Body of pancreas (tissue), 4 donors: ENCODE measurements around the gene TEDC2.

ENCODE experiments used
- POLR2A ChIP-seq, 3 donors: fragments of 450-650 bp; IDR thresholded peaks; one replicate each; pipeline ENCODE4 v1.6.1; 2016; ENCODE audit warnings: antibody characterized with exemption in 3 of 3, mild to moderate bottlenecking in 2 of 3
- TF ChIP-seq, protein P1 (sequence below), 7 experiments: fragments of 450-650 bp in 4 of 7; fragments of 200-600 bp in 3 of 7; sonication (generic) in 3 of 7; IDR thresholded peaks; one replicate each; pipeline ENCODE4 v1.5.1; 2016 to 2019; ENCODE audit warnings: antibody characterized with exemption in 7 of 7

DNA sequence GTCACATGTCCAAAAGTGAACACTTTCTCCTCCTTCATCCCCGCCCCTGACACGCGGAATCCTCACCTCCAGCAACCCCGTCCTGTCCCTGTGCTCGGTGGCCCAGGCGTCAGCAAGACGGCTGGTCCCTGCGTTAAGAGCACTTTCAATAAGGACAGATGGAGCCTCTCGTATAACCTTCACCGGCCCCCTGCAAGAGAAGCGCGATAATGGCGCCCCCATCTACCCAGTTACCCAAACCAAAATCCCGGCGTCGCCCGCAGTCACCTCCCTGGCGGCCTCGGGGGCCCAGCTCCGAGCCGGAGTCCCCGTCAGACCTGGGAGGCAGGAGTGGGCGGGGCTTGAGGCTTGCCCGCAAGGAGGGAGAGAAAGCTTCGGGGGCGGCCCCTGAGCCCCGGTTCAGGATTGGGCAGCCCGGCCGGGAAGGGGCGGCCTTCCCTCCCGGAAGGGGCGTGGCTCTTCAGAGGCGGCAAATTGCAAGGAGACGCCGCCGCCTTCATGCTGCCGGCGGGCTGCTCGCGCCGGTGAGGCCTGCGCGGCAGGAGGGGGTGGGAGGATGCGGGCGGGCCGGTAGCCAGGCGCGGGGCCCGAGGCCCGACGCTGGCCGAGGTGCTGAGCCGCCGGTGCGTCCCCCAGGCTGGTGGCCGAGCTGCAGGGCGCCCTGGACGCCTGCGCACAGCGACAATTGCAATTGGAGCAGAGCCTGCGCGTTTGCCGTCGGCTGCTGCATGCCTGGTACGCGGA is at the start of gene TEDC2:
- TF ChIP-seq, protein P1, sequence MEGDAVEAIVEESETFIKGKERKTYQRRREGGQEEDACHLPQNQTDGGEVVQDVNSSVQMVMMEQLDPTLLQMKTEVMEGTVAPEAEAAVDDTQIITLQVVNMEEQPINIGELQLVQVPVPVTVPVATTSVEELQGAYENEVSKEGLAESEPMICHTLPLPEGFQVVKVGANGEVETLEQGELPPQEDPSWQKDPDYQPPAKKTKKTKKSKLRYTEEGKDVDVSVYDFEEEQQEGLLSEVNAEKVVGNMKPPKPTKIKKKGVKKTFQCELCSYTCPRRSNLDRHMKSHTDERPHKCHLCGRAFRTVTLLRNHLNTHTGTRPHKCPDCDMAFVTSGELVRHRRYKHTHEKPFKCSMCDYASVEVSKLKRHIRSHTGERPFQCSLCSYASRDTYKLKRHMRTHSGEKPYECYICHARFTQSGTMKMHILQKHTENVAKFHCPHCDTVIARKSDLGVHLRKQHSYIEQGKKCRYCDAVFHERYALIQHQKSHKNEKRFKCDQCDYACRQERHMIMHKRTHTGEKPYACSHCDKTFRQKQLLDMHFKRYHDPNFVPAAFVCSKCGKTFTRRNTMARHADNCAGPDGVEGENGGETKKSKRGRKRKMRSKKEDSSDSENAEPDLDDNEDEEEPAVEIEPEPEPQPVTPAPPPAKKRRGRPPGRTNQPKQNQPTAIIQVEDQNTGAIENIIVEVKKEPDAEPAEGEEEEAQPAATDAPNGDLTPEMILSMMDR (IDR thresholded peaks at IDR 0.05): no peak
- no peak for TF ChIP-seq POLR2A (IDR thresholded peaks at IDR 0.05)
